Neural progenitor cell (in vitro differentiated cells): ENCODE results near the gene PCNX3.

Experiments
- CTCF ChIP-seq: fragments of 200-600 bp; sonication (generic); IDR thresholded peaks from 2 replicates; pipeline ENCODE4 v1.5.1; 2017; ENCODE audit warnings: antibody characterized with exemption, mild to moderate bottlenecking
- EZH2 ChIP-seq: fragments of 200-600 bp; sonication (generic); IDR thresholded peaks from 2 replicates; pipeline ENCODE4 v1.6.1; 2017; ENCODE audit warnings: antibody characterized with exemption, mild to moderate bottlenecking, moderate library complexity
- EZH2phosphoT487 ChIP-seq: fragments of 200-600 bp; sonication (generic); IDR thresholded peaks from 2 replicates; pipeline ENCODE4 v1.6.1; 2017; ENCODE audit warnings: antibody characterized with exemption

- TF ChIP-seq CTCF (no peak), EZH2 (no peak), EZH2phosphoT487 (no peak)
These were observed 17.3 kb upstream of the PCNX3 start for GRCh38 chr11:65598258-65598699.
